ENCODE measurements around the gene TRIM66. TPM values are rescaled to one million over a fixed set of nuclear protein-coding genes. Genes with fewer than 3 reads are reported as not detected.

TRIM66 gene
- total and polyA plus RNA-seq, 10 of the 15 experiments (the other 5 are each of a cell fraction or from before 2014, with no cell fraction given), result 1.7 to 14.5 (median 7.4) TPM

DNA sequence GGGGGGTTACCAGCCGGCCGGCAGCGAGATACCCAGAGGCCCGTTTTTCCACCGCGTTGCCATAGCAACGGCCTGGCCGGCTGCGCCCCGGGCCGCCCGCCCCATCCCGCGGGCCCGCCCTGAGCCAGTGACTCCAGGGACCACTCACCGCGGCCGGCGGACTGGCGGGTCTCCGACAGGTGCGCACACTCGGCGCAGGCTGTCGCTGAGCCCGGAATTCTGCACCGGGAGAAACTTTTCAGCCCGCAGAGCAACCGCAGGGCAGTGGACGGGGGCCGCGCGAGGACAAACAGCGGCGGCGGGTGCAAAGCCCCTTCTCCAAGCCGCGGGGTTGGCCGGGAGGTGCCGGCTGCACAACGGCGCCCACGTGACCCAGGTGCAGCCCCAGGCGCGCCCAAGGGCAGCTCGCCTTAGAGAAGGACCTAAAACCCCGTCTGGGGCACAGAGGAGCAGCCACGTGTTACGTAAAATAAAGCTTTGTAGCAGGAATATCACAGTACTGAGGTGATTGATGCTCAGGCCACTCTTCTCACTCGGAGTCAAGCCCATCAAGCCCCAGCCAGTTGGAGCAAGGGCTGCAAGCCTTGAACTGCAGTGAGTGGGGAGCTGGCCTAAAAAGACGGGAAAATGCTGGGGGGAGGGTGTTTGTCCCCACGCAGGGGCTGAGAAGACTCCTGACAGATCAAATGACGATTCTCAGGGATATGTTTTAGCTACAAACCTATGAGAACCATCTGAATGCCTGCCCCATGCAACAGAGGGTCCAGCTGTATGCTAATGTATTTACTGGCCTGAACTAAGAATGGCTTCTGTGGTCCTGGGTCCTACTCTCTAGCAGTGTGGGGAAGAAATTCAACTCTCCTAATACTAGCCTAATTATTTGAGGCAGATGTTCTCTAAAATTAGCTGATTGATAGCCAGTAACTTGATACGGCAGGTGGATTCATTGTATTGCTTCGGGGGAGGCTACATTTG lies 88.2 kb downstream of the TRIM66 start, which contains the start of gene STK33 (continued):
- TF ChIP-seq, protein P1, sequence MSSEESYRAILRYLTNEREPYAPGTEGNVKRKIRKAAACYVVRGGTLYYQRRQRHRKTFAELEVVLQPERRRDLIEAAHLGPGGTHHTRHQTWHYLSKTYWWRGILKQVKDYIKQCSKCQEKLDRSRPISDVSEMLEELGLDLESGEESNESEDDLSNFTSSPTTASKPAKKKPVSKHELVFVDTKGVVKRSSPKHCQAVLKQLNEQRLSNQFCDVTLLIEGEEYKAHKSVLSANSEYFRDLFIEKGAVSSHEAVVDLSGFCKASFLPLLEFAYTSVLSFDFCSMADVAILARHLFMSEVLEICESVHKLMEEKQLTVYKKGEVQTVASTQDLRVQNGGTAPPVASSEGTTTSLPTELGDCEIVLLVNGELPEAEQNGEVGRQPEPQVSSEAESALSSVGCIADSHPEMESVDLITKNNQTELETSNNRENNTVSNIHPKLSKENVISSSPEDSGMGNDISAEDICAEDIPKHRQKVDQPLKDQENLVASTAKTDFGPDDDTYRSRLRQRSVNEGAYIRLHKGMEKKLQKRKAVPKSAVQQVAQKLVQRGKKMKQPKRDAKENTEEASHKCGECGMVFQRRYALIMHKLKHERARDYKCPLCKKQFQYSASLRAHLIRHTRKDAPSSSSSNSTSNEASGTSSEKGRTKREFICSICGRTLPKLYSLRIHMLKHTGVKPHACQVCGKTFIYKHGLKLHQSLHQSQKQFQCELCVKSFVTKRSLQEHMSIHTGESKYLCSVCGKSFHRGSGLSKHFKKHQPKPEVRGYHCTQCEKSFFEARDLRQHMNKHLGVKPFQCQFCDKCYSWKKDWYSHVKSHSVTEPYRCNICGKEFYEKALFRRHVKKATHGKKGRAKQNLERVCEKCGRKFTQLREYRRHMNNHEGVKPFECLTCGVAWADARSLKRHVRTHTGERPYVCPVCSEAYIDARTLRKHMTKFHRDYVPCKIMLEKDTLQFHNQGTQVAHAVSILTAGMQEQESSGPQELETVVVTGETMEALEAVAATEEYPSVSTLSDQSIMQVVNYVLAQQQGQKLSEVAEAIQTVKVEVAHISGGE (CRISPR knock-in tag; IDR thresholded peaks at IDR 0.05), result no peak
- TF ChIP-seq NFYA (IDR thresholded peaks at IDR 0.05; ENCODE audit: borderline replicate concordance, low read depth, low read length) (no peak), SPI1 (IDR thresholded peaks at IDR 0.05; ENCODE audit: borderline replicate concordance, insufficient read depth, low read depth, low read length) (no peak), EED (IDR thresholded peaks at IDR 0.05; ENCODE audit: low read depth) (no peak; the same call in 1 of the 2 replicates), IKZF2 (IDR thresholded peaks at IDR 0.05) (peak in 1 of 2 experiments; percentile 34; a peak in 1 of 4 replicates)
- TF ChIP-seq, protein P2, sequence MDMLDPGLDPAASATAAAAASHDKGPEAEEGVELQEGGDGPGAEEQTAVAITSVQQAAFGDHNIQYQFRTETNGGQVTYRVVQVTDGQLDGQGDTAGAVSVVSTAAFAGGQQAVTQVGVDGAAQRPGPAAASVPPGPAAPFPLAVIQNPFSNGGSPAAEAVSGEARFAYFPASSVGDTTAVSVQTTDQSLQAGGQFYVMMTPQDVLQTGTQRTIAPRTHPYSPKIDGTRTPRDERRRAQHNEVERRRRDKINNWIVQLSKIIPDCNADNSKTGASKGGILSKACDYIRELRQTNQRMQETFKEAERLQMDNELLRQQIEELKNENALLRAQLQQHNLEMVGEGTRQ (IDR thresholded peaks at IDR 0.05; ENCODE audit: borderline replicate concordance, low read depth, low read length), result peak; percentile 81

All from GM12878 (cell line).